H1 (cell line): ENCODE results near the gene PGAP3. TPM values are rescaled to one million over a fixed set of nuclear protein-coding genes. Genes with fewer than 3 reads are reported as not detected.
A peak's percentile ranks its signal among the peaks of the same experiment; 100 is the strongest.

ENCODE experiments used
- CTCF ChIA-PET: fragments of 300-600 bp; sonication (Branson Sonifier 250); formaldehyde crosslinking; loops from one replicate; lab custom pipeline; 2021; ENCODE audit not compliant: partially characterized antibody; lab: Charles Lee
- POLR2A ChIA-PET: fragments of 300-600 bp; sonication (Branson Sonifier 250); formaldehyde crosslinking; loops from one replicate; lab custom pipeline; 2021; ENCODE audit warnings: inconsistent platforms; ENCODE audit not compliant: partially characterized antibody; lab: Charles Lee
- DNase-seq, 2 experiments: peaks; one replicate each; pipeline versions ENCODE4 v3.0.0 to v3.0.0-alpha.2; 2010 to 2022; ENCODE audit warnings: low spot score in 2 of 2, low read depth in 1 of 2, mixed read lengths in 1 of 2
- FAIRE-seq: peaks from 2 replicates; lab custom pipeline; 2011; peaks lifted over from hg19 to GRCh38; lab: Jason Lieb, UNC
- H2AFZ ChIP-seq: 2 replicates; pipeline ENCODE4 v1.8.1; 2012; ENCODE audit warnings: low read length, inconsistent platforms
- H2AK5ac ChIP-seq: 2 replicates; pipeline ENCODE4 v1.6.1; 2013; ENCODE audit warnings: low read depth, low read length
- H2BK120ac ChIP-seq: replicated peaks from 2 replicates; pipeline ENCODE3; 2013; ENCODE audit warnings: low read depth, low read length, inconsistent platforms
- H2BK12ac ChIP-seq: 2 replicates; pipeline ENCODE4 v1.6.1; 2013; ENCODE audit warnings: low read depth, low read length
- H2BK15ac ChIP-seq: 2 replicates; pipeline ENCODE4 v1.6.1; 2013; ENCODE audit warnings: low read length
- H2BK20ac ChIP-seq: 2 replicates; pipeline ENCODE4 v1.6.1; 2013; ENCODE audit warnings: low read length
- H2BK5ac ChIP-seq: 2 replicates; pipeline ENCODE4 v1.6.1; 2013; ENCODE audit warnings: low read depth, low read length
- H3K14ac ChIP-seq: 2 replicates; pipeline ENCODE4 v1.6.1; 2013; ENCODE audit warnings: inconsistent platforms; ENCODE audit not compliant: insufficient read length
- H3K18ac ChIP-seq: 2 replicates; pipeline ENCODE4 v1.6.1; 2013; ENCODE audit warnings: low read length; ENCODE audit errors: extremely low read depth
- H3K23ac ChIP-seq: 2 replicates; pipeline ENCODE4 v1.6.1; 2013; ENCODE audit warnings: inconsistent platforms; ENCODE audit not compliant: insufficient read length
- H3K23me2 ChIP-seq: 2 replicates; pipeline ENCODE4 v1.6.1; 2013; ENCODE audit warnings: low read depth, low read length
- H3K27ac ChIP-seq: 2 replicates; pipeline ENCODE4 v1.6.1; 2011; ENCODE audit warnings: low read depth, low read length, inconsistent platforms
- H3K27me3 ChIP-seq, 4 experiments: replicated peaks in 1 of 4; 1 replicate in 1 of 4; 2 replicates in 3 of 4; pipeline versions ENCODE4 v1.6.1 to v1.8.1; 2011 to 2013; ENCODE audit warnings: low read length in 3 of 4, mild to moderate bottlenecking in 3 of 4, inconsistent platforms in 2 of 4, mixed read lengths in 2 of 4, moderate library complexity in 1 of 4; ENCODE audit not compliant: control insufficient read depth in 3 of 4, insufficient read depth in 3 of 4; ENCODE audit errors: extremely low read depth in 1 of 4
- H3K36me3 ChIP-seq, 4 experiments: 2 replicates each; pipeline versions ENCODE4 v1.6.1 to v1.8.1; 2011 to 2013; ENCODE audit warnings: mild to moderate bottlenecking in 4 of 4, low read length in 3 of 4, moderate library complexity in 2 of 4, control low read depth in 1 of 4, inconsistent platforms in 1 of 4; ENCODE audit not compliant: insufficient read depth in 4 of 4, control insufficient read depth in 2 of 4
- H3K4ac ChIP-seq: replicated peaks from 2 replicates; pipeline ENCODE3; 2013; ENCODE audit warnings: low read length, low read depth, mixed read lengths, inconsistent platforms; ENCODE audit not compliant: insufficient read length
- H3K4me1 ChIP-seq, 4 experiments: replicated peaks in 1 of 4; 1 replicate in 1 of 4; 2 replicates in 3 of 4; pipeline versions ENCODE4 v1.6.1 to v1.8.1; 2011 to 2013; ENCODE audit warnings: low read length in 3 of 4, inconsistent platforms in 2 of 4, mixed read lengths in 1 of 4; ENCODE audit not compliant: insufficient read depth in 4 of 4, control insufficient read depth in 3 of 4
- H3K4me2 ChIP-seq, 2 experiments: 2 replicates each; pipeline versions ENCODE4 v1.6.1 to v1.8.1; 2011 to 2013; ENCODE audit warnings: low read depth in 2 of 2, low read length in 2 of 2, control low read depth in 1 of 2, inconsistent platforms in 1 of 2, mild to moderate bottlenecking in 1 of 2; ENCODE audit not compliant: insufficient read depth in 1 of 2
- H3K4me3 ChIP-seq, 4 experiments: fragments of 200-600, 300-600 bp in 1 of 4; sonication (generic), shearing (Covaris generic), sonication (Bioruptor Twin) in 1 of 4; 2 replicates each; pipeline versions ENCODE4 v1.5.1 to v1.8.1; 2011 to 2016; ENCODE audit warnings: low read length in 4 of 4, low read depth in 3 of 4, control low read depth in 2 of 4, inconsistent platforms in 2 of 4, mild to moderate bottlenecking in 2 of 4, mixed read lengths in 1 of 4, moderate library complexity in 1 of 4; ENCODE audit not compliant: insufficient read depth in 2 of 4; ENCODE audit errors: extremely low read depth in 1 of 4
- H3K56ac ChIP-seq: replicated peaks from 2 replicates; pipeline ENCODE3; 2013; ENCODE audit warnings: low read depth, mild to moderate bottlenecking, mixed read lengths, low read length, inconsistent platforms; ENCODE audit not compliant: insufficient read length
- H3K79me1 ChIP-seq: 2 replicates; pipeline ENCODE4 v1.6.1; 2013; ENCODE audit warnings: low read depth, low read length, control low read depth
- H3K79me2 ChIP-seq, 2 experiments: 2 replicates each; pipeline versions ENCODE4 v1.6.1 to v1.8.1; 2012 to 2013; ENCODE audit warnings: low read length in 2 of 2, mild to moderate bottlenecking in 2 of 2, inconsistent platforms in 1 of 2; ENCODE audit not compliant: insufficient read depth in 2 of 2, control insufficient read depth in 1 of 2
- H3K9ac ChIP-seq, 4 experiments: replicated peaks in 1 of 4; 1 replicate in 1 of 4; 2 replicates in 3 of 4; pipeline versions ENCODE4 v1.6.1 to v1.8.1; 2011 to 2013; ENCODE audit warnings: low read depth in 3 of 4, low read length in 3 of 4, control low read depth in 2 of 4, mild to moderate bottlenecking in 2 of 4, moderate library complexity in 2 of 4, inconsistent platforms in 1 of 4; ENCODE audit errors: extremely low read depth in 1 of 4
- H3K9me3 ChIP-seq, 2 experiments: 2 replicates each; pipeline versions ENCODE4 v1.6.1 to v1.8.1; 2012 to 2013; ENCODE audit warnings: mild to moderate bottlenecking in 2 of 2, moderate library complexity in 2 of 2, control low read depth in 1 of 2, inconsistent platforms in 1 of 2, low read depth in 1 of 2, low read length in 1 of 2, mixed read lengths in 1 of 2; ENCODE audit not compliant: insufficient read depth in 2 of 2
- H4K20me1 ChIP-seq, 2 experiments: replicated peaks in 1 of 2; 2 replicates each; pipeline versions ENCODE3 to v1.8.1; 2011 to 2013; ENCODE audit warnings: inconsistent platforms in 2 of 2, low read length in 2 of 2, mild to moderate bottlenecking in 1 of 2; ENCODE audit not compliant: insufficient read depth in 2 of 2, control insufficient read depth in 1 of 2
- H4K5ac ChIP-seq: 2 replicates; pipeline ENCODE4 v1.6.1; 2013; ENCODE audit warnings: low read length, low read depth, mixed read lengths, inconsistent platforms; ENCODE audit not compliant: insufficient read length
- H4K8ac ChIP-seq: 2 replicates; pipeline ENCODE4 v1.8.0; 2013; ENCODE audit warnings: mild to moderate bottlenecking, moderate library complexity, low read length, inconsistent platforms; ENCODE audit not compliant: insufficient read depth; ENCODE audit errors: extremely low read depth
- H4K91ac ChIP-seq: replicated peaks from 2 replicates; pipeline ENCODE3; 2013; ENCODE audit warnings: low read length, mixed read lengths, inconsistent platforms; ENCODE audit not compliant: insufficient read length
- BRCA1 ChIP-seq: IDR thresholded peaks from 2 replicates; pipeline ENCODE4 v1.6.1; 2012; ENCODE audit warnings: low read depth, low read length, improper control_type of control experiment
- FOSL1 ChIP-seq: IDR thresholded peaks from 2 replicates; pipeline ENCODE4 v1.6.1; 2011; ENCODE audit warnings: mild to moderate bottlenecking, low read depth, low read length, moderate library complexity; ENCODE audit not compliant: insufficient read depth
- NRF1 ChIP-seq: IDR thresholded peaks from 2 replicates; pipeline ENCODE4 v1.6.1; 2011; ENCODE audit warnings: mild to moderate bottlenecking, low read depth, low read length, improper control_type of control experiment
- POLR2A ChIP-seq, 2 experiments: IDR thresholded peaks; 1 replicate in 1 of 2; 2 replicates in 1 of 2; pipeline ENCODE4 v1.6.1; 2011; ENCODE audit warnings: low read depth in 2 of 2, low read length in 2 of 2, mild to moderate bottlenecking in 2 of 2; ENCODE audit errors: control extremely low read depth in 1 of 2
- SRF ChIP-seq: IDR thresholded peaks from 2 replicates; pipeline ENCODE4 v1.6.1; 2011; ENCODE audit warnings: mild to moderate bottlenecking, low read depth, low read length, moderate library complexity
- TAF7 ChIP-seq: optimal IDR thresholded peaks from 2 replicates; pipeline ENCODE3; 2011; ENCODE audit warnings: low read depth, mild to moderate bottlenecking, inconsistent platforms, low read length, moderate library complexity, borderline replicate concordance
- WGBS, 2 experiments: shearing (Covaris generic) in 1 of 2; methylation state at CpG; one replicate each; pipeline versions ENCODE4 v1.1.6 to v1.1.7; 2013 to 2015; ENCODE audit warnings: low lambda C conversion rate in 2 of 2, mixed read lengths in 2 of 2, inconsistent platforms in 1 of 2, low coverage in 1 of 2, missing lambda C conversion rate in 1 of 2; ENCODE audit not compliant: insufficient replicate concordance in 2 of 2, insufficient coverage in 1 of 2, insufficient read length in 1 of 2; ENCODE audit errors: extremely low coverage in 1 of 2, missing lambda C conversion rate in 1 of 2; 5-methylcytosine and 5-hydroxymethylcytosine counted together
- polyA plus RNA-seq, 7 experiments: library from polyadenylated mRNA; depleted of rRNA in 3 of 7; stranded (reverse) in 5 of 7; unstranded in 2 of 7; fragments of >200 nt in 5 of 7; fragments of 200-250 nt in 2 of 7; gene quantifications; 1 replicate in 5 of 7; 2 replicates in 1 of 7; 4 replicates in 1 of 7; pipeline versions ENCODE4 v1.2.1 to v1.2.3, GENCODE V29; 2011 to 2013; ENCODE audit warnings: missing spikeins in 2 of 7, mixed read lengths in 2 of 7
- total RNA-seq: library from RNA; stranded (reverse); fragmentation: NEBNext Ultra II Directional; extraction: Animal tissue kit (Norgen Biotek cat#: 25700); gene quantifications from 2 replicates; pipeline ENCODE4 v1.2.1, GENCODE V29; 2021

The PGAP3 gene
- total and polyA plus RNA-seq, 2 of the 8 experiments (the other 6 are each of a cell fraction or from before 2014, with no cell fraction given) = 21.0 to 30.7 TPM

- Histone ChIP-seq H4K91ac (no peak overlapping the region), H3K9ac (no peak overlapping the region), H3K4me3 (no peak overlapping the region), H3K56ac (no peak overlapping the region), H3K9me3 (no peaks in the 10 kb centered on the region), H4K5ac (no peak overlapping the region), H3K23ac (no peak overlapping the region), H2BK20ac (no peak overlapping the region; the same call in 1 of the 2 replicates), H2AFZ (no peak overlapping the region), H3K14ac (no peak overlapping the region), H3K27me3 (peaks cover 6 to 50% (median 42%) of the 10 kb centered on the region in 4 experiments), H2BK5ac (no peak overlapping the region), H4K20me1 (peaks cover 0 to 1% of the 10 kb centered on the region in 2 experiments), H3K79me1 (0 out of 2 replicates have a peak, but pooled peaks cover 2% of the 10 kb centered on the region), H2BK12ac (0 out of 2 replicates have a peak overlapping the region, but pooled peaks have one; percentile 94), H3K18ac (no peak overlapping the region), H3K36me3 (no peaks in the 10 kb centered on the region), H3K4me1 (peaks cover 4 to 33% (median 25%) of the 10 kb centered on the region in 4 experiments), H3K4me2 (no peak overlapping the region), H2AK5ac (no peak overlapping the region), H4K8ac (no peak overlapping the region), H2BK120ac (no peak overlapping the region), H3K79me2 (no peaks in the 10 kb centered on the region), H3K27ac (no peak overlapping the region), H2BK15ac (peak overlapping the region; percentile 72; the same call in 1 of the 2 replicates), H3K23me2 (peaks cover 12% of the 10 kb centered on the region), H3K4ac (no peak overlapping the region)
- DNase-seq (no peak), FAIRE-seq (no peak)
- 80% methylated on average over 7 of the region's 8 CpGs; no CpG with 5 or more reads in 1 of the 2 experiments for WGBS, 2 experiments
- TF ChIP-seq SRF (no peak), NRF1 (no peak), FOSL1 (no peak), BRCA1 (no peak), TAF7 (no peak), POLR2A (IDR thresholded peaks at IDR 0.05; ENCODE audit: control extremely low read depth in 1 of 2, low read depth in 2 of 2, low read length in 2 of 2) (no peak)
- ChIA-PET CTCF (interaction anchor here (0.7 to 49.2 kb wide), 16 partner anchors 1 to 271 kb away, joined by 3 to 1885 read pairs (median 13); partner anchors contain the start of genes ERBB2, MIEN1, NEUROD2 and PGAP3), POLR2A (interaction anchor here (0.9 to 2.6 kb wide), 6 partner anchors 9 to 157 kb away, joined by 3 to 9 read pairs (median 4); no protein-coding TSS in a partner anchor)
Measured at GRCh38 chr17:39624313-39624712, 63.5 kb downstream of the PGAP3 start.
